Stimulated activated CD4-positive, alpha-beta T cell treated with anti-CD3 and anti-CD28 coated beads, Interleukin-2, amount 100 ng/mL, for 48 hours (primary cell): ENCODE results near the gene ZNF511.
"Not testable (repeated sequence)": the region's sequence is repeated elsewhere in the genome, so short reads cannot be mapped to it uniquely, and the experiment has no call there.

ENCODE experiments used
- DNase-seq, 2 donors: peaks; one replicate each; pipeline ENCODE4 v3.0.0-alpha.2; 2020

ZNF511 gene

GRCh38 chr10:133308421-133309099 is at the start of gene ZNF511, which contains the start of gene TUBGCP2:
Gene ZNF511 (plus strand): TSS chr10:133308914. CDS start chr10:133308944, 30 bp downstream.
Gene TUBGCP2 (minus strand): TSS chr10:133308872. CDS start chr10:133302941, 5,931 bp downstream.
- DNase-seq: peak; percentile 84 to 90

- DNase-seq: no peak
These were observed 49.1 kb upstream of the ZNF511 start for GRCh38 chr10:133259602-133259989.

GRCh38 chr10:133260895-133261725 is 47.6 kb upstream of the ZNF511 start:
- peak; percentile 54 to 57 for DNase-seq

- peak; percentile 82 to 89 for DNase-seq
These were observed 46.9 kb upstream of the ZNF511 start for GRCh38 chr10:133261726-133262325.

GRCh38 chr10:133262696-133263095 is 46.0 kb upstream of the ZNF511 start:
- no peak for DNase-seq

GRCh38 chr10:133263674-133264073 is 45.0 kb upstream of the ZNF511 start:
- DNase-seq: no peak

GRCh38 chr10:133264461-133264860 is 44.3 kb upstream of the ZNF511 start:
- no peak for DNase-seq

- DNase-seq: not testable (repeated sequence)
These were observed 43.7 kb upstream of the ZNF511 start for GRCh38 chr10:133265052-133265451.

- DNase-seq: no peak
These were observed 42.5 kb upstream of the ZNF511 start for GRCh38 chr10:133266056-133266795.

- DNase-seq: no peak
These were observed 41.4 kb upstream of the ZNF511 start for GRCh38 chr10:133267293-133267692.

- no peak for DNase-seq
These were observed 40.9 kb upstream of the ZNF511 start for GRCh38 chr10:133267829-133268228.

- DNase-seq: no peak
These were observed 40.2 kb upstream of the ZNF511 start for GRCh38 chr10:133268532-133268931.

- DNase-seq: no peak
These were observed 39.3 kb upstream of the ZNF511 start for GRCh38 chr10:133269367-133269766.

- no peak for DNase-seq
These were observed 38.5 kb upstream of the ZNF511 start for GRCh38 chr10:133270204-133270603.

- no peak for DNase-seq
These were observed 37.9 kb upstream of the ZNF511 start for GRCh38 chr10:133270773-133271297.

- no peak for DNase-seq
These were observed 37.0 kb upstream of the ZNF511 start for GRCh38 chr10:133271521-133272300.

GRCh38 chr10:133272301-133272963 is 36.3 kb upstream of the ZNF511 start:
- no peak for DNase-seq

GRCh38 chr10:133272964-133273420 is 35.7 kb upstream of the ZNF511 start:
- DNase-seq: no peak

GRCh38 chr10:133273534-133274143 is 35.1 kb upstream of the ZNF511 start:
- DNase-seq: no peak
